HepG2 (cell line): ENCODE results near the gene SMARCC1. TPM values are rescaled to one million over a fixed set of nuclear protein-coding genes. Genes with fewer than 3 reads are reported as not detected.

Experiments
- ARNTL ChIP-seq: sonication (generic); formaldehyde crosslinking; IDR thresholded peaks from 2 replicates; pipeline ENCODE4 v1.4.0; 2020; ENCODE audit warnings: mild to moderate bottlenecking, missing genetic modification reagents
- FOXK1 ChIP-seq: sonication (generic); formaldehyde crosslinking; IDR thresholded peaks from 2 replicates; pipeline ENCODE4 v1.4.0; 2020; ENCODE audit warnings: low read depth, missing genetic modification reagents, borderline replicate concordance
- JUNB ChIP-seq: sonication (generic); formaldehyde crosslinking; IDR thresholded peaks from 2 replicates; pipeline ENCODE4 v1.8.0; 2022; ENCODE audit warnings: missing genetic modification reagents, mild to moderate bottlenecking, borderline replicate concordance
- KMT2A ChIP-seq: sonication (generic); formaldehyde crosslinking; IDR thresholded peaks from 2 replicates; pipeline ENCODE4 v1.4.0; 2020; ENCODE audit warnings: missing genetic modification reagents
- MIER2 ChIP-seq: IDR thresholded peaks from 2 replicates; pipeline ENCODE4 v1.6.1; 2016; ENCODE audit warnings: missing biosample characterization, missing genetic modification reagents
- MXI1 ChIP-seq: IDR thresholded peaks from 3 replicates; pipeline ENCODE4 v1.6.1; 2012; ENCODE audit warnings: low read depth, low read length, inconsistent platforms, borderline replicate concordance
- PAX8 ChIP-seq: sonication (generic); formaldehyde crosslinking; IDR thresholded peaks from 2 replicates; pipeline ENCODE4 v1.8.0; 2022; ENCODE audit warnings: mild to moderate bottlenecking, missing genetic modification reagents, borderline replicate concordance
- POLR2A ChIP-seq, 2 experiments: IDR thresholded peaks; 2 replicates each; pipeline ENCODE4 v1.6.1; 2011; ENCODE audit warnings: low read depth in 2 of 2, low read length in 2 of 2, mild to moderate bottlenecking in 1 of 2, moderate library complexity in 1 of 2; ENCODE audit not compliant: insufficient read depth in 1 of 2
- RFXAP ChIP-seq: sonication (generic); formaldehyde crosslinking; IDR thresholded peaks from 2 replicates; pipeline ENCODE4 v1.4.0; 2020; ENCODE audit warnings: missing genetic modification reagents, borderline replicate concordance
- SIX4 ChIP-seq: sonication (generic); formaldehyde crosslinking; IDR thresholded peaks from 2 replicates; pipeline ENCODE4 v1.4.0; 2020; ENCODE audit warnings: missing genetic modification reagents
- SMAD1 ChIP-seq: sonication (generic); formaldehyde crosslinking; IDR thresholded peaks from 2 replicates; pipeline ENCODE4 v1.4.0; 2020; ENCODE audit warnings: missing genetic modification reagents, low read depth, mild to moderate bottlenecking, borderline replicate concordance
- SNRNP70 ChIP-seq: fragments of 200-400 bp; formaldehyde crosslinking; IDR thresholded peaks from 2 replicates; pipeline ENCODE4 v1.6.1; 2017; ENCODE audit warnings: mild to moderate bottlenecking, low read depth, low read length, moderate library complexity
- TGIF2 ChIP-seq: IDR thresholded peaks from 2 replicates; pipeline ENCODE4 v1.6.1; 2016; ENCODE audit warnings: control low read depth, missing compliant biosample characterization
- ZNF234 ChIP-seq: sonication (generic); formaldehyde crosslinking; conservative IDR thresholded peaks from 2 replicates; pipeline ENCODE4 v1.5.1; 2020; ENCODE audit warnings: mild to moderate bottlenecking, missing genetic modification reagents
- ZNF547 ChIP-seq: sonication (generic); formaldehyde crosslinking; IDR thresholded peaks from 2 replicates; pipeline ENCODE4 v1.5.1; 2020; ENCODE audit warnings: mild to moderate bottlenecking, missing genetic modification reagents
- ZNF564 ChIP-seq: sonication (generic); formaldehyde crosslinking; IDR thresholded peaks from 2 replicates; pipeline ENCODE4 v1.8.1; 2023; ENCODE audit warnings: mild to moderate bottlenecking, missing genetic modification reagents
- ZNF605 ChIP-seq: sonication (generic); formaldehyde crosslinking; IDR thresholded peaks from 2 replicates; pipeline ENCODE4 v1.8.0; 2022; ENCODE audit warnings: mild to moderate bottlenecking, missing genetic modification reagents
- ZNF850 ChIP-seq: sonication (generic); formaldehyde crosslinking; conservative IDR thresholded peaks from 2 replicates; pipeline ENCODE4 v1.9.0; 2021; ENCODE audit warnings: mild to moderate bottlenecking, missing genetic modification reagents
- polyA plus RNA-seq, 8 experiments: library from polyadenylated mRNA; depleted of rRNA in 3 of 8; stranded (reverse) in 7 of 8; unstranded in 1 of 8; fragments of >200 nt; fragmentation: Illumina TruSeq in 4 of 8; extraction: Trizol in 4 of 8; gene quantifications; 2 replicates each; pipeline versions ENCODE4 v1.2.1 to v1.2.3, GENCODE V29; 2011 to 2016; ENCODE audit warnings: low read depth in 4 of 8, missing spikeins in 1 of 8, mixed read lengths in 1 of 8; ENCODE audit not compliant: insufficient read depth in 1 of 8
- total RNA-seq, 5 experiments: library from RNA; depleted of rRNA; stranded (reverse); fragments of >200 nt; fragmentation: Illumina TruSeq; extraction: Trizol; gene quantifications; 2 replicates each; pipeline ENCODE4 v1.2.3, GENCODE V29; 2016; ENCODE audit warnings: low read depth in 1 of 5
- TF ChIP-seq, protein P1 (sequence below): sonication (generic); formaldehyde crosslinking; IDR thresholded peaks from 2 replicates; pipeline ENCODE4 v1.8.1; 2023; ENCODE audit warnings: mild to moderate bottlenecking, missing genetic modification reagents
- TF ChIP-seq, protein P2 (sequence below): sonication (generic); formaldehyde crosslinking; conservative IDR thresholded peaks from 2 replicates; pipeline ENCODE4 v1.8.0; 2022; ENCODE audit warnings: mild to moderate bottlenecking, moderate library complexity, missing genetic modification reagents
- TF ChIP-seq, protein P3 (sequence below): sonication (generic); formaldehyde crosslinking; IDR thresholded peaks from 2 replicates; pipeline ENCODE4 v1.4.0; 2020; ENCODE audit warnings: missing genetic modification reagents, mild to moderate bottlenecking, borderline replicate concordance
- TF ChIP-seq, protein P4 (sequence below): sonication (generic); formaldehyde crosslinking; IDR thresholded peaks from 2 replicates; pipeline ENCODE4 v1.4.0; 2020; ENCODE audit warnings: missing genetic modification reagents

Gene SMARCC1
- total and polyA plus RNA-seq, 2 of the 13 experiments (the other 11 are each of a cell fraction or from before 2014, with no cell fraction given) = 47.9 to 58.4 TPM

DNA sequence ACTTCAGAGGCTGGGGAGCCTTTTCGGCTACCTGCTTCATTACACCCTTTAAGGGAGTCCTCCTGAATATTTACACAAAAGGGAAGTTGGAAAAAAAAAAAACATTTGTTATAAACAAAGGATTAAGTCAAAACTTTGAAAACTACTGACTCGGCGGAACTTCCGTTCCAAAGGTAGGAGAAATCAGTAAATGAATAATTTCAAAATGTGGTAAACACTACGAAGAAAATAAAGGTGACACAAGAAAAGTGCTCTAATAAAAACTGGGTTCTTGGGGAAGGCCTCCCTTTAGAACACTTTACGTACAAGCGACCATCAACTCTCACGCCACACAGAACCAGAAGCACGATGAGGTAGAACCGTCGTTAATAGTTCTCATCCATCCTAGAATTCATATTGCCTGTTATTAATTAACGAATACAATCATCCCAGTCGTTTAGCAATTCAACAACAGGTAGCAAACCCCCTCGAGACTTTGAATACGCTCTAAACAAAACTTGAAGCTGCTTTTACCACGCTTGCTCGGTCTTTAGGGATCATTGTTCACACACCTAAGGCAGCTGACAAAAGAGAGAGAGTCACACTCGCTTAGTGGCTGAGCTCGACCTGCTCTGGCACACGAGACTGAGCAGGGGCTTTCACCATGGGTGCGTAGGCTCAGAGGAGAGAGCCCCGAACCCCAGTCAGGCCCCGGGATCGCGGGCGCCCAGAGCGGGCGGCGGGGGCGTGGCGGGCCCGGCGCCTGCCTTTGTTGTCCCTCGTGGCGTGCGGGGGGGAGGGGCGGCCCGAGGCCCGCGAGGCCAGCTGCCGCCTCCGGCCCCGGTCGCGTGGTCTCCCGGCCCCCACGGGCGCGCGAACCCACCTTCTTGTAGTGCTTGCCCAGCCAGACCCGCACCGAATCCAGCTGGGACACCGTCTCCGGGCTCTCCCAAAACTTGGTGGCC, 680 bp downstream of the SMARCC1 start (continued):
- no peak for TF ChIP-seq ARNTL
- TF ChIP-seq, protein P1, sequence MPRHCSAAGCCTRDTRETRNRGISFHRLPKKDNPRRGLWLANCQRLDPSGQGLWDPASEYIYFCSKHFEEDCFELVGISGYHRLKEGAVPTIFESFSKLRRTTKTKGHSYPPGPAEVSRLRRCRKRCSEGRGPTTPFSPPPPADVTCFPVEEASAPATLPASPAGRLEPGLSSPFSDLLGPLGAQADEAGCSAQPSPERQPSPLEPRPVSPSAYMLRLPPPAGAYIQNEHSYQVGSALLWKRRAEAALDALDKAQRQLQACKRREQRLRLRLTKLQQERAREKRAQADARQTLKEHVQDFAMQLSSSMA (CRISPR knock-in tag) = 0 out of 2 replicates have a peak, but pooled peaks have one; percentile 70
- TF ChIP-seq SIX4 (CRISPR knock-in tag) = 0 out of 2 replicates have a peak, but pooled peaks have one; percentile 39
- TF ChIP-seq ZNF564 (CRISPR knock-in tag) = no peak
- peak in 1 of 2 experiments; percentile 51; a peak in 2 of 4 replicates for TF ChIP-seq POLR2A (IDR thresholded peaks at IDR 0.05; ENCODE audit: insufficient read depth in 1 of 2, low read depth in 2 of 2, low read length in 2 of 2)
- TF ChIP-seq, protein P2, sequence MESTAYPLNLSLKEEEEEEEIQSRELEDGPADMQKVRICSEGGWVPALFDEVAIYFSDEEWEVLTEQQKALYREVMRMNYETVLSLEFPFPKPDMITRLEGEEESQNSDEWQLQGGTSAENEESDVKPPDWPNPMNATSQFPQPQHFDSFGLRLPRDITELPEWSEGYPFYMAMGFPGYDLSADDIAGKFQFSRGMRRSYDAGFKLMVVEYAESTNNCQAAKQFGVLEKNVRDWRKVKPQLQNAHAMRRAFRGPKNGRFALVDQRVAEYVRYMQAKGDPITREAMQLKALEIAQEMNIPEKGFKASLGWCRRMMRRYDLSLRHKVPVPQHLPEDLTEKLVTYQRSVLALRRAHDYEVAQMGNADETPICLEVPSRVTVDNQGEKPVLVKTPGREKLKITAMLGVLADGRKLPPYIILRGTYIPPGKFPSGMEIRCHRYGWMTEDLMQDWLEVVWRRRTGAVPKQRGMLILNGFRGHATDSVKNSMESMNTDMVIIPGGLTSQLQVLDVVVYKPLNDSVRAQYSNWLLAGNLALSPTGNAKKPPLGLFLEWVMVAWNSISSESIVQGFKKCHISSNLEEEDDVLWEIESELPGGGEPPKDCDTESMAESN = no peak
- TF ChIP-seq MXI1 = peak; percentile 88; the same call in 2 of the 3 replicates
- no peak for TF ChIP-seq SNRNP70
- TF ChIP-seq ZNF605 = peak; percentile 22; the same call in 1 of the 2 replicates
- 0 out of 2 replicates have a peak, but pooled peaks have one; percentile 16 for TF ChIP-seq RFXAP (CRISPR knock-in tag)
- TF ChIP-seq KMT2A = peak; percentile 7; the same call in 1 of the 2 replicates
- peak; percentile 65; the same call in 1 of the 2 replicates for TF ChIP-seq TGIF2 (CRISPR knock-in tag)
- no peak for TF ChIP-seq ZNF547 (CRISPR knock-in tag)
- TF ChIP-seq MIER2 (CRISPR knock-in tag) = no peak
- no peak for TF ChIP-seq PAX8 (CRISPR knock-in tag)
- peak; percentile 60; the same call in 1 of the 2 replicates for TF ChIP-seq SMAD1 (CRISPR knock-in tag)
- peak; percentile 6; the same call in 1 of the 2 replicates for TF ChIP-seq FOXK1 (CRISPR knock-in tag)
- 0 out of 2 replicates have a peak, but pooled peaks have one; percentile 43 for TF ChIP-seq ZNF234 (CRISPR knock-in tag)
- TF ChIP-seq JUNB (CRISPR knock-in tag) = no peak
- no peak for TF ChIP-seq ZNF850 (CRISPR knock-in tag)
- TF ChIP-seq, protein P3, sequence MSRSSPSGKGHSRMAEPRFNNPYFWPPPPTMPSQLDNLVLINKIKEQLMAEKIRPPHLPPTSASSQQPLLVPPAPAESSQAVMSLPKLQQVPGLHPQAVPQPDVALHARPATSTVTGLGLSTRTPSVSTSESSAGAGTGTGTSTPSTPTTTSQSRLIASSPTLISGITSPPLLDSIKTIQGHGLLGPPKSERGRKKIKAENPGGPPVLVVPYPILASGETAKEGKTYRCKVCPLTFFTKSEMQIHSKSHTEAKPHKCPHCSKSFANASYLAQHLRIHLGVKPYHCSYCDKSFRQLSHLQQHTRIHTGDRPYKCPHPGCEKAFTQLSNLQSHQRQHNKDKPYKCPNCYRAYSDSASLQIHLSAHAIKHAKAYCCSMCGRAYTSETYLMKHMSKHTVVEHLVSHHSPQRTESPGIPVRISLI (CRISPR knock-in tag) = no peak
- TF ChIP-seq, protein P4, sequence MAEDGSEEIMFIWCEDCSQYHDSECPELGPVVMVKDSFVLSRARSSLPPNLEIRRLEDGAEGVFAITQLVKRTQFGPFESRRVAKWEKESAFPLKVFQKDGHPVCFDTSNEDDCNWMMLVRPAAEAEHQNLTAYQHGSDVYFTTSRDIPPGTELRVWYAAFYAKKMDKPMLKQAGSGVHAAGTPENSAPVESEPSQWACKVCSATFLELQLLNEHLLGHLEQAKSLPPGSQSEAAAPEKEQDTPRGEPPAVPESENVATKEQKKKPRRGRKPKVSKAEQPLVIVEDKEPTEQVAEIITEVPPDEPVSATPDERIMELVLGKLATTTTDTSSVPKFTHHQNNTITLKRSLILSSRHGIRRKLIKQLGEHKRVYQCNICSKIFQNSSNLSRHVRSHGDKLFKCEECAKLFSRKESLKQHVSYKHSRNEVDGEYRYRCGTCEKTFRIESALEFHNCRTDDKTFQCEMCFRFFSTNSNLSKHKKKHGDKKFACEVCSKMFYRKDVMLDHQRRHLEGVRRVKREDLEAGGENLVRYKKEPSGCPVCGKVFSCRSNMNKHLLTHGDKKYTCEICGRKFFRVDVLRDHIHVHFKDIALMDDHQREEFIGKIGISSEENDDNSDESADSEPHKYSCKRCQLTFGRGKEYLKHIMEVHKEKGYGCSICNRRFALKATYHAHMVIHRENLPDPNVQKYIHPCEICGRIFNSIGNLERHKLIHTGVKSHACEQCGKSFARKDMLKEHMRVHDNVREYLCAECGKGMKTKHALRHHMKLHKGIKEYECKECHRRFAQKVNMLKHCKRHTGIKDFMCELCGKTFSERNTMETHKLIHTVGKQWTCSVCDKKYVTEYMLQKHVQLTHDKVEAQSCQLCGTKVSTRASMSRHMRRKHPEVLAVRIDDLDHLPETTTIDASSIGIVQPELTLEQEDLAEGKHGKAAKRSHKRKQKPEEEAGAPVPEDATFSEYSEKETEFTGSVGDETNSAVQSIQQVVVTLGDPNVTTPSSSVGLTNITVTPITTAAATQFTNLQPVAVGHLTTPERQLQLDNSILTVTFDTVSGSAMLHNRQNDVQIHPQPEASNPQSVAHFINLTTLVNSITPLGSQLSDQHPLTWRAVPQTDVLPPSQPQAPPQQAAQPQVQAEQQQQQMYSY (CRISPR knock-in tag) = no peak
